Trophoblast cell (in vitro differentiated cells and primary cell): ENCODE data around the gene LRCH1.

Source experiments
- DNase-seq, 2 donors: peaks; one replicate each; pipeline ENCODE4 v3.0.0-alpha.2; 2016
- H2AFZ ChIP-seq: 2 replicates; pipeline ENCODE4 v1.6.1; 2013; ENCODE audit warnings: low read length, moderate library complexity, mild to moderate bottlenecking; ENCODE audit not compliant: insufficient read depth, poor library complexity
- H2AK5ac ChIP-seq: 2 replicates; pipeline ENCODE4 v1.6.1; 2013; ENCODE audit warnings: mild to moderate bottlenecking, low read length
- H2BK120ac ChIP-seq: 2 replicates; pipeline ENCODE4 v1.6.1; 2013; ENCODE audit warnings: low read length, mild to moderate bottlenecking, moderate library complexity; ENCODE audit not compliant: insufficient read depth, poor library complexity
- H2BK12ac ChIP-seq: 2 replicates; pipeline ENCODE4 v1.6.1; 2013; ENCODE audit warnings: mild to moderate bottlenecking, low read length, moderate library complexity
- H2BK5ac ChIP-seq: 2 replicates; pipeline ENCODE4 v1.6.1; 2013; ENCODE audit warnings: low read length, low read depth, moderate library complexity, mild to moderate bottlenecking; ENCODE audit not compliant: poor library complexity
- H3K14ac ChIP-seq: 2 replicates; pipeline ENCODE4 v1.6.1; 2013; ENCODE audit warnings: mild to moderate bottlenecking, low read length
- H3K18ac ChIP-seq: 2 replicates; pipeline ENCODE4 v1.6.1; 2013; ENCODE audit warnings: mild to moderate bottlenecking, low read length
- H3K23ac ChIP-seq: 2 replicates; pipeline ENCODE4 v1.6.1; 2013; ENCODE audit warnings: low read length
- H3K27ac ChIP-seq: 2 replicates; pipeline ENCODE4 v1.5.1; 2013; ENCODE audit warnings: low read depth, mild to moderate bottlenecking, inconsistent platforms, low read length, moderate library complexity
- H3K27me3 ChIP-seq: 2 replicates; pipeline ENCODE4 v1.6.1; 2013; ENCODE audit warnings: inconsistent platforms, mild to moderate bottlenecking, low read length, moderate library complexity; ENCODE audit not compliant: insufficient read depth
- H3K36me3 ChIP-seq, 2 experiments: 1 replicate in 1 of 2; 2 replicates in 1 of 2; pipeline ENCODE4 v1.6.1; 2013; ENCODE audit warnings: low read length in 2 of 2, mild to moderate bottlenecking in 2 of 2, moderate library complexity in 1 of 2; ENCODE audit not compliant: insufficient read depth in 2 of 2, control insufficient read depth in 1 of 2
- H3K4ac ChIP-seq: 2 replicates; pipeline ENCODE4 v1.6.1; 2013; ENCODE audit warnings: low read depth, mild to moderate bottlenecking, low read length, moderate library complexity
- H3K4me1 ChIP-seq, 2 experiments: 1 replicate in 1 of 2; 2 replicates in 1 of 2; pipeline ENCODE4 v1.6.1; 2013; ENCODE audit warnings: low read length in 2 of 2, mild to moderate bottlenecking in 2 of 2, moderate library complexity in 1 of 2; ENCODE audit not compliant: insufficient read depth in 2 of 2, control insufficient read depth in 1 of 2
- H3K4me2 ChIP-seq: 2 replicates; pipeline ENCODE4 v1.6.1; 2013; ENCODE audit warnings: inconsistent platforms, mild to moderate bottlenecking, low read length, moderate library complexity
- H3K4me3 ChIP-seq: 2 replicates; pipeline ENCODE4 v1.5.1; 2013; ENCODE audit warnings: mild to moderate bottlenecking, low read depth, low read length, inconsistent platforms
- H3K79me1 ChIP-seq: one replicate; pipeline ENCODE4 v1.6.1; 2013; ENCODE audit warnings: low read length
- H3K79me2 ChIP-seq: 2 replicates; pipeline ENCODE4 v1.6.1; 2013; ENCODE audit warnings: low read length, mild to moderate bottlenecking; ENCODE audit not compliant: control insufficient read depth, insufficient read depth, poor library complexity
- H3K9ac ChIP-seq: 2 replicates; pipeline ENCODE4 v1.6.1; 2013; ENCODE audit warnings: mild to moderate bottlenecking, low read length
- H3K9me3 ChIP-seq: 2 replicates; pipeline ENCODE4 v1.6.1; 2013; ENCODE audit warnings: low read depth, mild to moderate bottlenecking, control low read depth, inconsistent platforms, low read length; ENCODE audit not compliant: insufficient read depth
- H4K12ac ChIP-seq: 2 replicates; pipeline ENCODE4 v1.6.1; 2013; ENCODE audit warnings: low read depth, mild to moderate bottlenecking, low read length, moderate library complexity
- H4K8ac ChIP-seq: 2 replicates; pipeline ENCODE4 v1.6.1; 2013; ENCODE audit warnings: low read depth, mild to moderate bottlenecking, low read length, moderate library complexity
- H4K91ac ChIP-seq: one replicate; pipeline ENCODE4 v1.6.1; 2013; ENCODE audit warnings: low read depth, mild to moderate bottlenecking, low read length, moderate library complexity
- WGBS: extraction: QIAGEN DNeasy Blood & Tissue Kit; methylation state at CpG from one replicate; pipeline ENCODE4 v1.1.7; 2013; ENCODE audit warnings: missing lambda C conversion rate; ENCODE audit not compliant: insufficient read length, insufficient coverage; ENCODE audit errors: extremely low coverage; 5-methylcytosine and 5-hydroxymethylcytosine counted together

LRCH1 gene

GRCh38 chr13:46620029-46620428 is 67.1 kb downstream of the LRCH1 start:
- 100% methylated on average over 2 of the region's 5 CpGs for WGBS
- peaks cover 13% of the 10 kb centered on the region for H3K79me2 ChIP-seq

GRCh38 chr13:46620471-46620870 is 67.5 kb downstream of the LRCH1 start:
- Histone ChIP-seq H2AFZ (no peak overlapping the region), H3K79me1 (peaks cover 6% of the 10 kb centered on the region), H2BK12ac (no peak overlapping the region), H4K8ac (no peak overlapping the region), H3K9ac (no peak overlapping the region), H3K18ac (no peak overlapping the region), H4K12ac (no peak overlapping the region), H3K27me3 (no peaks in the 10 kb centered on the region), H3K79me2 (peaks cover 14% of the 10 kb centered on the region), H4K91ac (no peak overlapping the region), H3K4me1 (peaks cover 17 to 18% of the 10 kb centered on the region in 2 experiments), H3K23ac (no peak overlapping the region), H3K4me3 (no peak overlapping the region), H2AK5ac (no peak overlapping the region), H3K4me2 (no peak overlapping the region), H3K9me3 (no peaks in the 10 kb centered on the region), H3K36me3 (no peaks in the 10 kb centered on the region), H3K14ac (no peak overlapping the region), H3K4ac (no peak overlapping the region), H2BK5ac (no peak overlapping the region), H3K27ac (no peak overlapping the region), H2BK120ac (no peak overlapping the region)
- no peak for DNase-seq
- WGBS: no CpG with 5 or more reads among the region's 2 CpGs

More at GRCh38 chr13:46620029-46620428, 67.1 kb downstream of the LRCH1 start:
- peak overlapping the region; percentile 13 for H4K91ac ChIP-seq
- peaks cover 6% of the 10 kb centered on the region for H3K79me1 ChIP-seq
- H3K27me3 ChIP-seq: no peaks in the 10 kb centered on the region
- H2BK5ac ChIP-seq: no peak overlapping the region
- H3K14ac ChIP-seq: no peak overlapping the region
- no peak overlapping the region for H2BK12ac ChIP-seq
- no peak for DNase-seq
- H3K4me2 ChIP-seq: no peak overlapping the region
- no peak overlapping the region for H4K12ac ChIP-seq
- no peak overlapping the region for H3K9ac ChIP-seq
- no peak overlapping the region for H3K23ac ChIP-seq
- peak overlapping the region; percentile 71 for H3K18ac ChIP-seq
- H3K9me3 ChIP-seq: no peaks in the 10 kb centered on the region
- no peaks in the 10 kb centered on the region for H3K36me3 ChIP-seq
- H2AFZ ChIP-seq: no peak overlapping the region
- no peak overlapping the region for H4K8ac ChIP-seq
- no peak overlapping the region for H2BK120ac ChIP-seq
- no peak overlapping the region for H2AK5ac ChIP-seq
- H3K4me1 ChIP-seq: peaks cover 17 to 21% of the 10 kb centered on the region in 2 experiments
- H3K4ac ChIP-seq: peak overlapping the region; percentile 97
- H3K27ac ChIP-seq: no peak overlapping the region
- no peak overlapping the region for H3K4me3 ChIP-seq

GRCh38 chr13:46621133-46621532 is 68.2 kb downstream of the LRCH1 start:
- H3K27me3 ChIP-seq: no peaks in the 10 kb centered on the region
- H3K36me3 ChIP-seq: no peaks in the 10 kb centered on the region
- H4K12ac ChIP-seq: no peak overlapping the region
- H3K79me1 ChIP-seq: peaks cover 4% of the 10 kb centered on the region
- peaks cover 17% of the 10 kb centered on the region for H3K79me2 ChIP-seq
- no CpG with 5 or more reads among the region's 2 CpGs for WGBS
- peak overlapping the region; percentile 38 for H3K9ac ChIP-seq
- H3K23ac ChIP-seq: no peak overlapping the region
- H2AFZ ChIP-seq: no peak overlapping the region
- H3K14ac ChIP-seq: no peak overlapping the region
- H3K9me3 ChIP-seq: no peaks in the 10 kb centered on the region
- H2BK5ac ChIP-seq: no peak overlapping the region
- DNase-seq: no peak
- H2BK12ac ChIP-seq: no peak overlapping the region
- H4K8ac ChIP-seq: peak overlapping the region; percentile 15
- no peak overlapping the region for H3K18ac ChIP-seq
- peak overlapping the region; percentile 21 for H3K27ac ChIP-seq
- no peak overlapping the region for H2BK120ac ChIP-seq
- H4K91ac ChIP-seq: no peak overlapping the region
- peaks cover 17 to 18% of the 10 kb centered on the region in 2 experiments for H3K4me1 ChIP-seq
- peak overlapping the region; percentile 52 for H3K4ac ChIP-seq
- H2AK5ac ChIP-seq: no peak overlapping the region
- no peak overlapping the region for H3K4me3 ChIP-seq
- H3K4me2 ChIP-seq: no peak overlapping the region

GRCh38 chr13:46621792-46622629 is 69.0 kb downstream of the LRCH1 start:
- Histone ChIP-seq H4K8ac (no peak overlapping the region), H2AK5ac (no peak overlapping the region), H4K91ac (no peak overlapping the region), H3K4me2 (no peak overlapping the region), H2BK12ac (no peak overlapping the region), H3K4me1 (peaks cover 16 to 17% of the 10 kb centered on the region in 2 experiments), H2BK5ac (no peak overlapping the region), H4K12ac (no peak overlapping the region), H2BK120ac (no peak overlapping the region), H3K4me3 (no peak overlapping the region), H3K27ac (no peak overlapping the region), H3K14ac (no peak overlapping the region), H3K27me3 (no peaks in the 10 kb centered on the region), H3K36me3 (no peaks in the 10 kb centered on the region), H3K79me1 (peaks cover 2% of the 10 kb centered on the region), H3K9me3 (no peaks in the 10 kb centered on the region), H3K79me2 (peaks cover 17% of the 10 kb centered on the region), H3K23ac (no peak overlapping the region), H3K4ac (no peak overlapping the region), H3K9ac (no peak overlapping the region), H2AFZ (no peak overlapping the region), H3K18ac (no peak overlapping the region)
- DNase-seq: no peak
- WGBS: no CpG with 5 or more reads among the region's 4 CpGs
